ENCODE data around the gene SYDE1. TPM values are rescaled to one million over a fixed set of nuclear protein-coding genes. Genes with fewer than 3 reads are reported as not detected.

SYDE1 gene
- total RNA-seq, 4 donors from 2014 or later = 10.9 to 35.2 (median 18.0) TPM

DNA sequence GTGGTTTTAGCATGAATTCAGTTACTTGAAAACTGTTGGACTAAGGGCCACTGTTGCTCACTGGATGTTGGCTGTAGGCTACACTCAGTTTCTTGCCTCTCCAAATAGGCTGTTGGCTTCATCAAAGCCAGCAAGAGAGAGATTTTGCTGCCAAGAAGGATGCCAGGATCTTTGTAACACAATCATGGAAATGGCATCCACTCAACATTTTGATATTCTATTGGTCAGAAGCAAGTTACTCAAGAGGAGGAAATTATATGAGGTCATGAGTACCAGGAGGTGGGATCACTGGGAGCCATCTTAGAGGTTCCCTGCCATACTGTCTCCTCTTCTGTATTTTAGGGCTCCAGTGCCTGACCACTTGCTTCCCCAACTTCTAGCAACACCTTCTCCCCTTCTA is 30.6 kb downstream of the SYDE1 start:
- TF ChIP-seq, protein P1, sequence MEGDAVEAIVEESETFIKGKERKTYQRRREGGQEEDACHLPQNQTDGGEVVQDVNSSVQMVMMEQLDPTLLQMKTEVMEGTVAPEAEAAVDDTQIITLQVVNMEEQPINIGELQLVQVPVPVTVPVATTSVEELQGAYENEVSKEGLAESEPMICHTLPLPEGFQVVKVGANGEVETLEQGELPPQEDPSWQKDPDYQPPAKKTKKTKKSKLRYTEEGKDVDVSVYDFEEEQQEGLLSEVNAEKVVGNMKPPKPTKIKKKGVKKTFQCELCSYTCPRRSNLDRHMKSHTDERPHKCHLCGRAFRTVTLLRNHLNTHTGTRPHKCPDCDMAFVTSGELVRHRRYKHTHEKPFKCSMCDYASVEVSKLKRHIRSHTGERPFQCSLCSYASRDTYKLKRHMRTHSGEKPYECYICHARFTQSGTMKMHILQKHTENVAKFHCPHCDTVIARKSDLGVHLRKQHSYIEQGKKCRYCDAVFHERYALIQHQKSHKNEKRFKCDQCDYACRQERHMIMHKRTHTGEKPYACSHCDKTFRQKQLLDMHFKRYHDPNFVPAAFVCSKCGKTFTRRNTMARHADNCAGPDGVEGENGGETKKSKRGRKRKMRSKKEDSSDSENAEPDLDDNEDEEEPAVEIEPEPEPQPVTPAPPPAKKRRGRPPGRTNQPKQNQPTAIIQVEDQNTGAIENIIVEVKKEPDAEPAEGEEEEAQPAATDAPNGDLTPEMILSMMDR (IDR thresholded peaks at IDR 0.05; ENCODE audit: low read depth) = no peak

DNA sequence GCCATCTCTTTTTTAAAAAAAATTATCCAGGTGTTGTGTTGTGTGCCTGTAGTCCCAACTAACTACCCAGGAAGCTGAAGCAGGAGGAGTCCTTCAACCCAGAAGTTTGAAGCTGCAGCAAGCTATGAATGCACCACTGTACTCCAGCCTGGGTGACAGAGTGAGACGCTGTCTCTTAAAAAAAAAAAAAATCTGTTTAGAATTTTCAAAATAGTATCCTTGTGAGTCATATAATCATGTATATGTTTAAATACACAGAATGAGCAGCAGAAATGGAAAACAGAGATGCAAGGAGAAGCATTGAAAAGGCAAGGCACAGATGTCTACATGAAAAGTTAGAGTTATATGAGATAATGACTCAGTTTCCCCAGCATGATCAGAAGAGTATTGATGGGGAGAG is 31.2 kb downstream of the SYDE1 start:
- TF ChIP-seq, protein P1 (IDR thresholded peaks at IDR 0.05; ENCODE audit: low read depth) = no peak

DNA sequence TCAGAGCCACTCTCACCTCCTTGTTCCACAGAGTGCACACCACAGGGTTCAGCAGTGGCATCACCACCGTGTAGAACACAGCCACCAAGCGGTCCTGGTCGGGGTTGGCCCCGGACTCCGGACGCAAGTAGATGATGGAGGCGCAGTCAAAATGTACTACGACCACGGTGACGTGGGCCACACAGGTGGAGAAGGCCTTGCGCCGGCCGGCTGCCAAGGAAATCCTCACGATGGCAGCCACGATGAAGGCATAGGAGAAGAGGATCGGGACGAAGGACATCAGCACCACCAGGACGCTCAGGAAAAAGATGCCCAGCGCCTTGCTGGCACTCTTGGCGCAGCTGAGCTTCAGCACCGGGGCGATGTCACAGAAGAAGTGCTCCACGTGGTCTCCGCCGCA is 33.9 kb downstream of the SYDE1 start:
- TF ChIP-seq, protein P1 (IDR thresholded peaks at IDR 0.05; ENCODE audit: low read depth) = no peak

DNA sequence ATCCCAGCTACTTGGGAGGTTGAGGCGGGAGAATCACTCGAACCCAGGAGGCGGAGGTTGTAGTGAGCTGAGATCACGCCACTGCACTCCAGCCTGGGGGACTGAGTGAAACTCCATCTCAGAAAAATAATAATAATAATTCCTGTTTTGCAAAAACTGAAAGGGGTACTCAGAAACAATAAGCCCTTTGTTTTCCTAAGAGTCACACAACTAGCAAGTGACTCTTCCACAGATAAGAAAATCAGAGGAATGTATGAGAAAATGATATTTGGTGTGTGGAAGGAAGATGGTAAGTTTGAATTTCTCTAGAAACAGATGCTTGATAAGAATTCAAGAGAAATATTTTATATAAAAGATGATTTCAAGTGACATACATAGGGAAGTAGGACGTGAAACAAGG is 35.1 kb downstream of the SYDE1 start:
- TF ChIP-seq, protein P1 (IDR thresholded peaks at IDR 0.05; ENCODE audit: low read depth) = no peak

DNA sequence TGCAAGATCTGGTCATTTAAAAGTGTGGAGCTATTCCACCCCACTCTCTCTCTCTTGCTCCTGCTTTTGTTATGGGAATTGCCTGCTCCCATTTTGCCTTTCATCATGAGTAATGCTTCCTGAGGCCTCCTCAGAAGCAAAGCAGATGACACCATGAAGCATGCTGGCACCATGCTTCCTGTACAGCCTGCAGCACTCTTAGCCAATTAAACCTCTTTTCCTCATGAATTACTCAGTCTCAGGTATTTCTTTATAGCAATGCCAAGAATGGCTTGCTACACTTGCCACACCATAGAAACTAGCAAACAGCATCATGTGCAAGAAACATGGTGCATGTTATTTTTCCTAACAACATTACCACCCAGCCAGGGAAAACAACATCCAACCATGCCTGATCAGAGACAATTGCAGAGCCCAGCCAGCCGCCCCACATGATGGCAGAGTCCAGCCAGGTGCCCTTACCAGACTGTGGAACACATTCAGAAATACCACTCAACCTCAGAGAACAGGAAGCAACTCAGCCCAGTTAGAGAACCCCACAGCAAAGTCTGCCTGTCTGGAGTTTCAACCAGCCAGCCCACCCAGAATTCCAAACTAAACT is 36.9 kb downstream of the SYDE1 start:
- TF ChIP-seq, protein P1 (IDR thresholded peaks at IDR 0.05; ENCODE audit: low read depth) = no peak

DNA sequence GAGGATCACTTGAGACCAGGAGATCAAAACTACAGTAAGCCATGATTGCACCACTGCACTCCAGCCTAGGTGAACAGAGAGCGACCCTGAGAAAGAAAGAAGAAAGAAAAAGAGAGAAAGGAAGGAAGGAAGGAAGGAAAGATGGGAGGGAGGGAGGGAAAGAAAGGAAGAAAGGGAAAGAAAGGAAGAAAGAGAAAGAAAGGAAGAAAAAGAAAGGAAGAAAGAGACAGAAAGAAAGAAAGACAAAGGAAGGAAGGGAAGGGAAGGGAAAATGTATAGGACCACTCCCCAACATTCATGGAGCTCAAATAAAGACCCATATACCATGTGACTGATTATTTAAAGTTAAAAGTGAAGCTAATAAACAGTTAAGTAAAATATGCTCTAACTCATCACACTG is 39.9 kb downstream of the SYDE1 start:
- TF ChIP-seq, protein P1 (IDR thresholded peaks at IDR 0.05; ENCODE audit: low read depth) = no peak

DNA sequence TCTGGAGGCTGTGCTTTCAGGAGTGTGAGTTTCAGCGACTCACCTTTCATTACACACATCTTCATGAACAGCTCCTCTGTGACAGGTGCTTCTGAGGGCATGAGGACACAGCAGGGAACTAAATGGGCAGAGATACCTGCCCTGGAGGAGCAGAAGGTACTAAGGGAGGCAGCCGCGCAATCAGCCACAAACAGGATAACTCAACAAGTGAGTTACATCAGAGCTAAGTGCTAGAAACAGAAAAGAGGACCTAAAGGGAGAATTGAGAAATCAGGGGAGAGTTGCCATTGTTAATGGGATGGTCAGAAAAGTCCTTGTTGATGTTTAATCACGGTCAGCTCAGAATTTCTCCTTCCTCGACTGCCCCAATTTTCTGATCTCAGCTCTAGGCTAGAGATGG is 42.5 kb downstream of the SYDE1 start:
- TF ChIP-seq, protein P1 (IDR thresholded peaks at IDR 0.05; ENCODE audit: low read depth) = no peak

All from subcutaneous adipose tissue (tissue), 4 donors.